Activated naive CD4-positive, alpha-beta T cell treated with anti-CD3 and anti-CD28 coated beads, Interleukin-2, amount 50 U/mL, for 72 hours (primary cell): Measurements from ENCODE around the gene PARD3B. TPM values are rescaled to one million over a fixed set of nuclear protein-coding genes. Genes with fewer than 3 reads are reported as not detected.

Source experiments
- ATAC-seq, 2 donors: fragments of 150-1000 bp; cut with Tn5 transposase; 2 replicates each; pipeline ENCODE4 v1.10.0; 2021; ENCODE audit warnings: mild to moderate bottlenecking in 2 of 2, moderate library complexity in 2 of 2
- DNase-seq, 2 donors: peaks; one replicate each; pipeline ENCODE4 v3.0.0; 2021 to 2022; ENCODE audit warnings: low spot score in 2 of 2
- H3K27ac Mint-ChIP-seq, 2 donors: one replicate each; pipeline ENCODE4 v1.8.0; 2022; ENCODE audit warnings: mild to moderate bottlenecking in 2 of 2, mixed read lengths in 2 of 2
- H3K36me3 Mint-ChIP-seq, 2 donors: one replicate each; pipeline ENCODE4 v1.8.0; 2022; ENCODE audit warnings: mixed read lengths in 2 of 2
- H3K9me3 Mint-ChIP-seq, 2 donors: one replicate each; pipeline ENCODE4 v1.8.0; 2022; ENCODE audit warnings: mixed read lengths in 2 of 2
- total RNA-seq, 2 donors: library from RNA; stranded (reverse); gene quantifications; one replicate each; pipeline ENCODE4 v1.2.3, GENCODE V29; 2022

PARD3B gene
- total RNA-seq, 2 donors from 2014 or later, result 0.09 to 0.35 TPM

DNA sequence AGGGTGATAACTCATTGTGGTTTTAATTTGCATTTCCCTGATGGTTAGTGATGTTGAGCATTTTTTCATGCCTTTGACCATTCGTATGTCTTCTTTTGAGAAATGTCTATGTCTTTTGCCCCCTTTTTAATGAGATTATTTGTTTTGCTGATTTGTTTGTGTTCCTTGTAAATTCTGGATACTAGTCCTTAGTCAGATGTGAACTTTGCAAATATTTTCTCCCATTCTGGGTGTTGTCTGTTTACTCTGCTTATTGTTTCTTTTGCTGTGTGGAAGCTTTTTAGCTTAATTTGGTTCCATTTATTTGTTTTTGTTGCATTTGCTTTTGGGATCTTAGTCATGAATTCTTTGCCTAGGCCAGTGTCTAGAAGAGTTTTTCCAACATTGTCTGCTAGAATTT, 192.0 kb downstream of the PARD3B start:
- ATAC-seq (no peak), DNase-seq (no peak)
- peaks cover 4 to 9% of the 10 kb centered on the region in 2 donors for H3K9me3 Mint-ChIP-seq
- H3K27ac Mint-ChIP-seq, result no peak overlapping the region
- peaks cover 0 to 9% of the 10 kb centered on the region in 2 donors for H3K36me3 Mint-ChIP-seq

DNA sequence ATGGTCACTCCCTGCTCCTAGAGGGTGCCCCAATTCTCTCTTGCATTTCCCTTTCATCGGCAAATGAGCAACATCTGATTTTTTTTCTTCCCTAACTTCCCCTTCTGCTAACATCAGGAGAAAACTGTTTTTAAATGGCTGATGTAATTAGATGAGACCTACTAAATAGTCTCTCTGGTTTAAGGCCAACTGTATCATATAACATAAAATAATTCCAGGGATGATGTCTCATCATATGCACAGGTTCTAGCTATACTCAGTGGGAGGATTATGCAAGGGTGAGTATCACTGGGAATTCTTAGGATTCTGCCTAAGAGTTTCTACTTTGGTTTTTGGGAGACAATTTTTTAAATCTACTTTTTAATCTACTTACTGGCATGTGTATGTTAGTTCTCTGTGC, 193.4 kb downstream of the PARD3B start:
- H3K36me3 Mint-ChIP-seq, result peaks cover 0 to 9% of the 10 kb centered on the region in 2 donors

DNA sequence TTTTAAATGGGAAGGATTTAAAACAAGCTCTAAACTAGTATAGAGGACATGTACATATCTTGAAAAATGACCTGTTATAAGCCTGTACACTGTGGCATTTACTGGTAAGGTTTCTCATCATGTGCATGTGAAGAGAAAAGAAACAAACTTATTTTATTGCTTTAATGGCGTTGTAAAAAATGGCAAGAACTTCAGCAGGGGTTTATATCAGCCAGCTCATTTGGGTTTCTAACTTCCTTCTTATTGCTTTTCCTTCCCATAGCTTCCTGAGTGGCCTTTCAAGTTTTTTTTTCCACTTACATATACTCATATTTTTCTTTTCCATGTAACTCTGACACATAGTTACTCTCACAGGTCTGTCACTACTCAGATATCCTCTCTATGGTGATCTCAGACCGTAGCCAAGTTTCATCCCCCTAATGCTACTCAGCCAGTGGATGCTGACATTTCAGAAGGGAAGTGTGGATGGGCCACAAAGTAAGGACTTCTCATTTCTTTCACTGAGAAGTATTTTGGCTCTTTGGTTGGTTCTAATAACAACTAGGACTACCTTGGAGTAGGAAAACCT, 198.2 kb downstream of the PARD3B start:
- H3K36me3 Mint-ChIP-seq, result peaks cover 0 to 9% of the 10 kb centered on the region in 2 donors
- DNase-seq, result no peak
- peak; percentile 73 to 87 for ATAC-seq
- H3K9me3 Mint-ChIP-seq, result peaks cover 0 to 9% of the 10 kb centered on the region in 2 donors
- no peak overlapping the region for H3K27ac Mint-ChIP-seq

More for the DNA sequence above, 193.4 kb downstream of the PARD3B start:
- DNase-seq (no peak), ATAC-seq (no peak)
- Mint-ChIP-seq H3K27ac (no peak overlapping the region), H3K9me3 (peaks cover 4 to 9% of the 10 kb centered on the region in 2 donors)

DNA sequence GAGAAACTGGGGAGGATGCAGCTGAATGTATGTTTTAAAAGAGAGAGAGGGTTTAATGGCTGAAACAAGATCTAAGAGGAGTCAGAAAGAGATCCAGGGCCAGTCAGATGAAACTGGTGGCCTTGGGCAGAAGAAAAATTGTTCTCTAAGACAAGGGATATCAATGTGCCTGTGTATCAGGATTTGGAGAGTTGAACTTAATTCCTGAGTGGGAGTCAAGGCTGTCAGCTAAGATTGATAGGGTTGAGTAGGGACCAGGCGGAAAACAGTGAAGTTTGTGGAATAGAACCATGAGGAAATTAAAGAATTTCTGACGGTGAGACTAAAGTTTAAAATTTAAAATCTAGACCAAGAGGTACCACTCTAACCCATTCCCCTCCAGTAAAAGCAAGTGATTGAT, 199.2 kb downstream of the PARD3B start:
- peaks cover 0 to 9% of the 10 kb centered on the region in 2 donors for H3K36me3 Mint-ChIP-seq
- no peak for ATAC-seq
- DNase-seq, result no peak
- H3K27ac Mint-ChIP-seq, result no peak overlapping the region
- H3K9me3 Mint-ChIP-seq, result peaks cover 0 to 5% of the 10 kb centered on the region in 2 donors

DNA sequence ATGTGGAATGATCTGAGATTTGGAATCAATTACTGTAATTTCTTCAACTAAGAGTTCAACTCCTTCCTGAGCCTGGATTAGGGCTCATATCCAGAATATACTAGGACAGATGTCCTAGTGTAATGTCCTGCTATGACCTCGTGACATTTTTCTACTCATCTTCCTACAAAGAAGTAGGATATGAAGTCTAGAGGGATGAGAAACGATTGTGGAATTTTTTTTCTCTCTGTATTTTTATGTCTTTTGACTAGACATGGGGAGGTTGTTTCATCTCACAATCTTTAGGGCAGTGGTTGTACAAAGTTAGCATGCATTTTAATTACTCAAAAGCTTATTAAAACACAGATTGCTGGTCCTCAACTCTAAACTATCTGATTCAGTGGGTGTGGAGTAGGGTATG, 203.0 kb downstream of the PARD3B start:
- H3K36me3 Mint-ChIP-seq, result no peaks in the 10 kb centered on the region
- ATAC-seq (no peak), DNase-seq (no peak)
- H3K27ac Mint-ChIP-seq, result no peak overlapping the region
- no peaks in the 10 kb centered on the region for H3K9me3 Mint-ChIP-seq

DNA sequence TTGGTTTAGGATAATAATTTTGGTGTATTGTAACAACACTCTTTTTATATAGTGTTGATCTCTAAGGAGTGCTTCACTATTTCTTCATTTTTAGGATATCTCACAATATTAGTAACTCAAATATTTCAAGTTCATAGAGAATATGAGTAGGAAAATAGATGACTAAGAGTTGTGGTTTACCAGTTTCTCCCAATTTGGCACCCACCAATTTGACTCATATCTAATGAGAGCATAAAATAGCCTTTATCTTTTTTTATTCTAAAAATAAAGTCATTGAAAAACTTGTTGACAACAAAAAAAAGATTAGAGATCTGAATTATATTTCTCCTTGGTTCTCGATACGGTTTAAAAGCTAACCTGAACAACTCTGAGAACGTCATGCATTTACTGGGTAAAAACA, 204.0 kb downstream of the PARD3B start:
- DNase-seq, result no peak
- Mint-ChIP-seq H3K27ac (no peak overlapping the region), H3K9me3 (no peaks in the 10 kb centered on the region), H3K36me3 (no peaks in the 10 kb centered on the region)
- no peak for ATAC-seq

DNA sequence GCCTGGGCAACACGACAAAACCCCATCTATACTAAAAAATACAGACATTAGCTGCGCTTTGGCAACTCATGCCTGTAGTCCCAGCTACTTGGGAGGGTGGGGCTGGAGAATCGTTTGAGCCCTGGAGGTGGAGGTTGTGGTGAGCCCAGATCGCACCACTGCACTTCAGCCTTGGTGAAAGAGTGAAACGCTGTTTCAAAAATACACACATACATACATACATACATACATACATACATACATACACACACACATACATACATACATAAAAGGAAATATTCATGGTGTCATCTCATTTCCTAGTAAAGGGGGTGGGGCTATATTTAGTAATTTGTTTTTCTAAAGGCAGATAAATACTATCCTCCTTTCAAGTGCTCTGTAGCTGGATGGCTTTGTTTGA, 205.1 kb downstream of the PARD3B start:
- ATAC-seq (no peak), DNase-seq (no peak)
- no peak overlapping the region for H3K27ac Mint-ChIP-seq
- no peaks in the 10 kb centered on the region for H3K36me3 Mint-ChIP-seq
- H3K9me3 Mint-ChIP-seq, result no peaks in the 10 kb centered on the region

DNA sequence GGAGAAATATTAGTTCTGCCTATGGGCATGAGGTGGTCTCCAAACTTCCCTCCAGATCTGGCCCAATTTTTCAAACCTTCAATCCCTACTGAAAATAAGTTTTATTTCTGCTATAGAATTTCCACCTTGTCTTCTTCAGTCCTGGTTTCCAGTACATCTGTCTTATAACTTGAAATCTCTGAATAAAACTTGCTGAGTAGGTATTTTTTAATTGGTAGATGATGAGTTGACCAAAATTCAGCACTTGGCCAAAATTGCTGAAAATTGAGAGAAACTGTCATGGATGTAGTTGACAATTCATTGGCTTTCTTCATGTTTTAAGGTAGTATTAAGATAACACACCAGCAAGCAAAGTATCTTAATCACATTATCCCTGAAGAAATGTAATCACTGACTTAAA, 206.2 kb downstream of the PARD3B start:
- H3K9me3 Mint-ChIP-seq, result no peaks in the 10 kb centered on the region
- no peaks in the 10 kb centered on the region for H3K36me3 Mint-ChIP-seq
- ATAC-seq (no peak), DNase-seq (no peak)
- no peak overlapping the region for H3K27ac Mint-ChIP-seq

DNA sequence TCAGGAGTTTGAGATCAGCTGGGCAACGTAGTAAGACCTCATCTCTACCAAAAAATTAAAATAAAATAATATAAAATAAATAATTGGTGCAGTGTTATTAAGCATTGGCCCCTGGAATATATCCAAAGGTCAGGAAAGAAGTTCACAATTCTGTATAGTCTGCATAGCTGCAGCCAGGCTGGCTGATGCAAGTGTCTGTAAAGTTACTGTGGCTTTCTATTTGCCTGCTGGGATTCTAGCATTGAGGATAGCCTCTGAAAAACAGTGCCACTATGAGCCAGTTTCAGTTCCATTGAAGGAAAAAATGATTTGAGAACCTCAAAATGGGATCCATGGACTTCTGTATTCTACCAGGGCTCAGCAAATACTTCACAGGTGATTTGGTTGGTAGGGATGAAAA, 208.6 kb downstream of the PARD3B start:
- ATAC-seq, result no peak
- DNase-seq, result no peak
- H3K36me3 Mint-ChIP-seq, result no peaks in the 10 kb centered on the region
- H3K27ac Mint-ChIP-seq, result no peak overlapping the region
- no peaks in the 10 kb centered on the region for H3K9me3 Mint-ChIP-seq

DNA sequence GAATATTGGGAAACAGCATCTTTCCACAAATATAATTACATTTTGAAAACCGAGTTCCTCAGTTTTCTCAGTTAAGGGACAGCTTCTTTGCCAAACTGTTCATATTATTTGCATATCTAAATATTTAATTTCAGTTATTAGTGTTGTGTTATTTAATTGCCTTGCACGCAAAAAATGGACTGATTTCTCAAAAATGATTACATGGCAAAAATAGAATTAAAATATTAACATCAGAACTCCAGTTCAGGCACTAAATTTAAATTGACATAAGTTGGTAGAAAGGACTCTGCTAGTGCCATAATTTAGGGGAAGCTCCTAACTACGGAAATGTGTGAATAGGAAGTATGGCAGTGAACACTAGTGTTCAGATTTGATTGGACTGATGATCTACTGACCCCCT, 209.6 kb downstream of the PARD3B start:
- Mint-ChIP-seq H3K27ac (no peak overlapping the region), H3K36me3 (no peaks in the 10 kb centered on the region), H3K9me3 (no peaks in the 10 kb centered on the region)
- DNase-seq (no peak), ATAC-seq (no peak)

DNA sequence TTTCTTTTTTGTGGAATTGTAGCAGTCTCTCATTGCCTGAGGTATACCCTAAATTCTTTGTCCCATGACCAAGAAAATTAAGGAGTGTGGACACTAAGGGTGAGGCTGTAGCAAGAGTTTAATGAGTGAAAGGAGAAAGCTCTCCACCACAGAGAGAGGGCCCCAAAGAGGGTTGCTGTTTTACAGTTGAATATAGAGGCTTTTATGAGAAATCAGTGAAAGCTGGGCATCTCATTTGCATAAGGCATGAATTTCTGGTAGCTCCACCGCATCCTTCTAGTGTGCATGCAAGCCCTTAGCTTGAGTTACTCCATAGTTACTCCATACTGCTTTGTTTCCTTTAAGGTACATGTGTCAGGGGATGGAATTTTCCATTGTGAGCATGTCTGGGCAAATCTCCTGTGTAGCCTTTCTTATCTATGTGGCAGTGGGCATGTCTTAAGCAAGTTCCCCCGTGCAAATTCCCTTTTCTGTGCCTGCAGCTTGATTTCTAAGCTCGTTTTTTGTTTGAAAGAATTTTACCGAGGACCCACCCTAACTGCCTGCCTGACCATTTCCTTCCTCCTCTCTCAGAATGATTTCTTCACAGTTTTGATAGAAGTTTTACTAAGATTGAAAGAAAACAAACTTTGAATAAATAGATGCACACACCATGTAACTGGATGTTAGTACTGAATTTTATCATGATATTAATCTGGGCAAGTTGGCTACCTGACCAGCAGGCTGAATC, 218.9 kb downstream of the PARD3B start:
- DNase-seq (no peak), ATAC-seq (no peak)
- peaks cover 12 to 14% of the 10 kb centered on the region in 2 donors for H3K9me3 Mint-ChIP-seq
- H3K27ac Mint-ChIP-seq, result peak overlapping the region in 1 of 2 donors; percentile 60
- H3K36me3 Mint-ChIP-seq, result peaks cover 9 to 12% of the 10 kb centered on the region in 2 donors

DNA sequence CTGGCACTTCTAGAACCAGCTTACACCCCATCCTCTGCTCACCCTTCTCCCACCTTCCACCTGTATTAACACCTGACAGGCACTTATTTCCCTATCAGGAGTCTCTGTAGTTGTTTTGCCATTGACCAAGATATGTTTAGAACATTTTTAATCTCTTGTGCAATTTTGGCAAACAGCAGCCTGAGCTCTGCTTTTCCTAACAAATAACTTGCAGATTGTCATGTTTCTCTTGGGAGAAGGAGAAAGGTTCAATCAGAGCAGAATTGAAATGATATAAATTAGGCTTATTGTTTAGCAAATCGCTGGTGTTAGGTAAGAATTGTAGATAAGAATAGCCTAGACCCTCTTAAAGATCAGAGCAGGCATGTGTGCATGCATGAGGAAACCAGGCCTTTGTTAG, 225.5 kb downstream of the PARD3B start:
- H3K27ac Mint-ChIP-seq, result no peak overlapping the region
- H3K36me3 Mint-ChIP-seq, result no peaks in the 10 kb centered on the region

DNA sequence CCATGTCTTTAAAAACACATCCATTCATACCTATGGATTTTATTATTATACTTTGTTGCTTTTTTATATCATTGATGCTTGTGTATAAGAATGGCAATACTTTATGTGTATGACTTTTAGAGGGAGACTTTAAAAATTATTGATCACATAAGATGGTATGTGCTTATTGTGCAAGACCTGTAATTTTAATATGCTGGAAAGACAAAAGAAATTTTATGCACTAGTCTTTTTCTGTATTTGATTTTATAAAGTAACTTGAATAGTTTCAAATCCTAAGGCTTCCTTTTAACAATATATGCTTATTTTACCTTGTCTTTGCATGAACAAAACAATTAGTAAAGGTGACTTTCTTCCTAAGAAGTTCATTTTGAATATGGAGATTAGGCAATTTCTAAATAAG, 226.4 kb downstream of the PARD3B start:
- DNase-seq (no peak), ATAC-seq (no peak)
- Mint-ChIP-seq H3K9me3 (no peaks in the 10 kb centered on the region), H3K27ac (no peak overlapping the region), H3K36me3 (no peaks in the 10 kb centered on the region)

More for the DNA sequence above, 225.5 kb downstream of the PARD3B start:
- ATAC-seq, result no peak
- DNase-seq, result no peak
- H3K9me3 Mint-ChIP-seq, result no peaks in the 10 kb centered on the region

DNA sequence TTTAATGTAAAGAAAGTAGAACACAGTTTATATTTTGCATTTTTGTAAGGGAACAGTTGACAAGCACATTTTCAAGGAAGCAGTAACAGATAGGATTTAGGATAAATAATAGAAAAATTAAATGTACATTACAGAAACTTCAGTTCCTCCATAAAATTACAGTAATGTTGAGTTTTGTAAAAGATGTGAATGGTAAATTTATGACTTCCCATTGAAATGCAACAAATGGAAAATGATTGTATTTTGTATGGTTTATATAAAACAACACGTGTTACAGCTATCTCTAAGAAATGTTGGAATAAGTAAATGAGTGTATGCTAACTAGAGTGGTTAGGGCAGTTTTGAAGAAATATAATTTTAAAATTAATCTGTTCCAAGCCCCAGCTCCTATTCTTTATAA, 227.3 kb downstream of the PARD3B start:
- Mint-ChIP-seq H3K9me3 (no peaks in the 10 kb centered on the region), H3K27ac (no peak overlapping the region), H3K36me3 (no peaks in the 10 kb centered on the region)
- no peak for DNase-seq
- no peak for ATAC-seq

DNA sequence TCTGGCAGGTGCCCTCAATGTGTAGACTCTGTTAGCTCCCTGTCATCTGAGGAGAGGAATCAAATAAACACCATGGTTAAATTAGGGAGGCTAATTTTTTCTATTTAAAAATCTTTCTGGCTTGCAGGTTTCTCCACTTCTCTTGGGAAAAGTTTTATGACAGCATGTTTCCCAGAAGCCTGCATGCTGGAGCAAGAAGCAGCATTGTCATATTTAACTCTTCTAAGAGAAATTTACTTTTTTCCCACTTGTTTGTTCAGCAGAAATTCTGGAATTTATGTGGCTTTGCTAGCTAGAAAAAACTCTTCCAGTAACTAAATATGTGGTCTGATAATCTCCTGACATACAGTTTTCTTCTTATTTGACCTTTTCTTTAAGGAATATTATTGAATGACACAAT, 230.5 kb downstream of the PARD3B start:
- Mint-ChIP-seq H3K36me3 (no peaks in the 10 kb centered on the region), H3K9me3 (no peaks in the 10 kb centered on the region), H3K27ac (no peak overlapping the region)
- DNase-seq, result no peak
- ATAC-seq, result no peak

DNA sequence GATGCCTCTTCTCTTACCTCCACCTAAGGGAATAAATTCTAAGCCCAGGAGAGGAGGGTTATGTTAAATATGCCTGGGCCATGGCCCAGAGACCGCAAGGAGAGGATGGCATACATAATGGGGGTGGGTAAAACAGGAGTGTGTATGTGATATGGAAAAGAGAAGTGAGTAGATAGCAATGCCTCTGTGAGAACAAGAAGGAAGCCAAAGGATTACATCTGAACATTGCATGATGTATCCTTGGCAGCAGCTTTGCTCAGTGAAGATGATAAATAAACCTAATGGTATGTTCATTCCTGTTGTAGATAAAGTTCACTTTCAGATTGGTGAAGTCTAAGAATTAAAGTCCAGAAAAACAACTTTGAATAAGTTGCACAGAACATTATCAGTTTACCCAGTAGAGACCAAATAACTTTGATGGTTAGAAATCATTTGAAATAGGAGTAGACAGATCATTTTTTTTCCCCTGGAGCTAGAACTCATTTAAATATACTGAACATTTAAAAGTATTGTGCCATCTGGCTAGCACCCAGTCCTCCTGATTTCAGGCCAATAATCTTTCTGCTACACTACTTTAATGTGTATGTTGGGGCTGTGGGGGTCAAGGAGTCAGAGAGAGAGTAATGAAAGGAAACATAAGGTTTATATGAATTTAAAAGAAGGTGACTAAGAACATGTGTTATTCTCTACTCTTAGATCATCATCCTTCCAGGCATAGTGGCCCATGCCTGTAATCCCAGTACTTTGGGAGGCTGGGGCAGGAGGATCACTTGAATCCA, 231.7 kb downstream of the PARD3B start:
- DNase-seq (no peak), ATAC-seq (no peak)
- H3K36me3 Mint-ChIP-seq, result no peaks in the 10 kb centered on the region
- H3K9me3 Mint-ChIP-seq, result no peaks in the 10 kb centered on the region
- no peak overlapping the region for H3K27ac Mint-ChIP-seq

DNA sequence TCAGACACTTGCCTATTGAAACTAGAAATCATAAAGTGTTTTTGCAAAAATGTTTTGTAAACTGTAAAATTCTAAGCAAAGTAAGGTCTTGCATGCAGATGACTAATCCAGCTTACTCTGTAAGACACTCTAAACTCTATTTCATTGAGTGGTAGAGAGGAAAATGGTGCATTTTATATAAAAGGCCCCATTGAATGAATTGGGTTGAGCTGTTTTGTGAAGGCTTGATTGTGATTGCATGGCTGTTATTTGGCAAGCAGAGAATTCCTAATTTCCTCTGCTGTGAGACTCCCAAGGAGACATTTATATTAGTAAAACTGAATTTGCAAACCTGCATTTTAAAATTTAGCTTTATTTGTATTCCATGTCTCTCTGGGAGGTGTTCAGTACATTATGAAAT, 234.5 kb downstream of the PARD3B start:
- Mint-ChIP-seq H3K9me3 (no peaks in the 10 kb centered on the region), H3K36me3 (no peaks in the 10 kb centered on the region), H3K27ac (no peak overlapping the region)
- no peak for ATAC-seq
- DNase-seq, result no peak
